ENCODE results near the gene SOHLH2. TPM values are rescaled to one million over a fixed set of nuclear protein-coding genes. Genes with fewer than 3 reads are reported as not detected.

The SOHLH2 gene
- total and polyA plus RNA-seq, 7 donors: 0.17 to 1.4 (median 0.21) TPM; not detected in 1

DNA sequence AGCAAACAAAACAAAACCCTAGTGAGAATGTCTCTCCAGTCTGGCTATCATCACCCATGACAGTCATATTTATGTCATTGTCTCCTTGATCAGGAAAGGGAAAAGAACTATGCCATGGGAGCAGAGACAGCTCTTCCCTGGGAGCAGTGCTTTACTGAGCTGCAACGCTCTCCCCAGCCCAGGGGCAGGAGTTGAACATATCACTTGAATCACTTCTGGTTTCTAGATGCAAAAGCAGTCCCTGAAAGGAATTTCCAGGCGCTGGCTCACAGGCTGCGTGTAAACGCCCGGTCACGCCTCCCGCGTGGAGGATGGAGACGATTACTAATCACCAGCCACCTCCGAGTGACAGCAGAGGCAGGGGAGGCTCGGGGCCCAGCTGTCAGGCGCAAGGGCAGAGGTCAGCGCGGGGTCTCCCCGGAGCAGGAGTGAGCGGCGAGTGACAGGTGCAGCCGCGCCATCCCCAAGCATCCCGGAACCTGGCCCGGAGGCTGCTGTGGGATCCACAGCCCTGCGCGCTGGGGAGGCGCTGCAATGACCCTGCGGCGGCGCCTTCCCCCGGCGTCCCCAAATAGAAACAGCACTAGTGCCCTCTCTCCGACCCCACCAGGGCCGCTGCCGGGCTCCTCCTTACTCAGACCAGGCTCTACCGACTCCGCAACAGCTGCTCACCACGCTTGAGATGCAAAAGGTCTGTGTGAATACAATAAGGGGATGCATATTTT, 59.6 kb downstream of the SOHLH2 start:
- no peaks in the 10 kb centered on the region for H3K4me1 ChIP-seq
- no peak overlapping the region for H3K27ac ChIP-seq
- no peaks in the 10 kb centered on the region for H3K36me3 ChIP-seq (ENCODE audit: insufficient read depth in 1 of 2, low read depth in 1 of 2)
- ATAC-seq (peak; percentile 23 to 86 (median 64)), DNase-seq (peak in 1 of 2 donors; percentile 23)
- no peaks in the 10 kb centered on the region for H3K9me3 ChIP-seq
- WGBS, 3 donors: 4 to 8% (median 4%) methylated on average over 32 to 35 of the region's 35 CpGs
- TF ChIP-seq, protein P1, sequence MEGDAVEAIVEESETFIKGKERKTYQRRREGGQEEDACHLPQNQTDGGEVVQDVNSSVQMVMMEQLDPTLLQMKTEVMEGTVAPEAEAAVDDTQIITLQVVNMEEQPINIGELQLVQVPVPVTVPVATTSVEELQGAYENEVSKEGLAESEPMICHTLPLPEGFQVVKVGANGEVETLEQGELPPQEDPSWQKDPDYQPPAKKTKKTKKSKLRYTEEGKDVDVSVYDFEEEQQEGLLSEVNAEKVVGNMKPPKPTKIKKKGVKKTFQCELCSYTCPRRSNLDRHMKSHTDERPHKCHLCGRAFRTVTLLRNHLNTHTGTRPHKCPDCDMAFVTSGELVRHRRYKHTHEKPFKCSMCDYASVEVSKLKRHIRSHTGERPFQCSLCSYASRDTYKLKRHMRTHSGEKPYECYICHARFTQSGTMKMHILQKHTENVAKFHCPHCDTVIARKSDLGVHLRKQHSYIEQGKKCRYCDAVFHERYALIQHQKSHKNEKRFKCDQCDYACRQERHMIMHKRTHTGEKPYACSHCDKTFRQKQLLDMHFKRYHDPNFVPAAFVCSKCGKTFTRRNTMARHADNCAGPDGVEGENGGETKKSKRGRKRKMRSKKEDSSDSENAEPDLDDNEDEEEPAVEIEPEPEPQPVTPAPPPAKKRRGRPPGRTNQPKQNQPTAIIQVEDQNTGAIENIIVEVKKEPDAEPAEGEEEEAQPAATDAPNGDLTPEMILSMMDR (IDR thresholded peaks at IDR 0.05): no peak
- intact Hi-C loops (cut with DNase I): no loop called here
- H3K4me3 ChIP-seq: peak overlapping the region; percentile 36
- peaks cover 0 to 3% (median 0%) of the 10 kb centered on the region in 3 donors for H3K27me3 ChIP-seq (ENCODE audit: insufficient read depth in 3 of 3, low read length in 2 of 3)

DNA sequence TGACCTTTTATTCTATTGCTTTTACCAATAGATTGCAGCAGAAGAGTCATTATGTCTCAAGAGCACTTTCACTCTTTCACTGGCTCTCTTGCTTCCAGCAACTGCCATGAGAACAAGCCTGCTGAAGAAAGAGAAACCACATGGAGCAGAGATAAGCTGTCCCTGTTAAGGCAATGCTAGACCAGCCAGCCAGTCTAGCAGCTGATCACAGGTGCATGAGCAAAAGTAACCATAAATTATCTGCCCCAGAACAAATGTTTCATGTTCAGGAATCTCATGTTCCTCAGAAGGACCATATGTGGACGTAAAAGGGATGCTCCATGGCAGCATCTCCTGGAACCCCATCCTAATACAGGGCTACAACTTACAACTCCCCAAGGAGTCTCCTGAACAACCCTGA, 62.8 kb downstream of the SOHLH2 start:
- ATAC-seq: no peak
- Histone ChIP-seq H3K4me3 (no peak overlapping the region), H3K4me1 (no peaks in the 10 kb centered on the region), H3K36me3 (ENCODE audit: insufficient read depth in 1 of 2, low read depth in 1 of 2) (no peaks in the 10 kb centered on the region), H3K27ac (no peak overlapping the region), H3K27me3 (ENCODE audit: insufficient read depth in 3 of 3, low read length in 2 of 3) (peaks cover 0 to 3% (median 0%) of the 10 kb centered on the region in 3 donors), H3K9me3 (no peaks in the 10 kb centered on the region)
- no peak for DNase-seq
- 57 to 75% (median 72%) methylated on average over 1 of the region's 1 CpG for WGBS, 3 donors
- intact Hi-C loops (cut with DNase I): no loop called here
- TF ChIP-seq, protein P1 (IDR thresholded peaks at IDR 0.05): no peak

DNA sequence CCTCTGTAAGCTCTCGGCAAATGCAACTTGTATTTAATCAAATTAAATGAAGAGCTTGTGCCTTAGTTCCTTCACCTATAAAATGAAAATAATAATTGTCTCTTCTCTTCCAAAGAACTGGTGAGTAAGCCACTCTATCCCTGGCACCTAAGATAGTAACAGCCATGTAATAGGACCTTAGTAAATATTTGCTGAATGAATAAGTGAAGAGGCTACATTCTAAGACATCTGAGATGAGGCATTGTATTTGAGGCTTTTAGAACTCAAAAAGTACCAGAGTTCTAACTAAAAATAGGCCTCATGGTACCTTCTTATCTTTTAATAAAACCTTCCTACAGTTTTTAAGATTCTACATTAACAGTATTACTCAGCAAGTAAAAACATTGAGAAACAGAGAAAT, 65.9 kb downstream of the SOHLH2 start:
- intact Hi-C loops (cut with DNase I): no loop called here
- DNase-seq (no peak), ATAC-seq (peak in 2 of 4 donors; percentile 57 to 67)
- Histone ChIP-seq H3K27me3 (ENCODE audit: insufficient read depth in 3 of 3, low read length in 2 of 3) (no peaks in the 10 kb centered on the region), H3K4me3 (no peak overlapping the region), H3K4me1 (no peaks in the 10 kb centered on the region), H3K27ac (no peak overlapping the region), H3K9me3 (peaks cover 7% of the 10 kb centered on the region), H3K36me3 (ENCODE audit: insufficient read depth in 1 of 2, low read depth in 1 of 2) (no peaks in the 10 kb centered on the region)
- TF ChIP-seq, protein P1 (IDR thresholded peaks at IDR 0.05): no peak
- 94 to 98% (median 96%) methylated on average over 1 of the region's 1 CpG for WGBS, 3 donors

DNA sequence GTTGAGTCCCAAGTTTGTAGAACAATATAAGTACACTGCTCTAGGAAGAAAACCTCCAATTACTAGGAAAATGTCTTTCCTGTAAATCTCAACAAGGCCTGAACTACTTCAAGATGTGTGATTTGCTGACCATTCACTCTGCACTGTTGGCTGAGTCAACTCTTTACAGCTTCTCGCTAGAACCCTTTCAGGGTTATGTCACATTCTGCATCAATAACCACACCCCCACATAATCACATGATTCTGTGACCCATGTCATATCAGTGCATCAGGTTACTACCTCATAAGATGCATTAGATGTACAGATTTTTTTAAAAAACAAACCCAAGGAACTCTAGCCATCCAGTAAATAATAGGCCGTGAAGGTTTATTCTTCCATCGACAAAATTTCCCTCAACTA, 67.0 kb downstream of the SOHLH2 start:
- no peaks in the 10 kb centered on the region for H3K4me1 ChIP-seq
- DNase-seq: no peak
- H3K4me3 ChIP-seq: no peak overlapping the region
- H3K9me3 ChIP-seq: peaks cover 7% of the 10 kb centered on the region
- WGBS, 3 donors: 82 to 84% (median 82%) methylated on average over 3 of the region's 3 CpGs
- no peak overlapping the region for H3K27ac ChIP-seq
- no peaks in the 10 kb centered on the region for H3K36me3 ChIP-seq (ENCODE audit: insufficient read depth in 1 of 2, low read depth in 1 of 2)
- intact Hi-C loops (cut with DNase I): no loop called here
- no peaks in the 10 kb centered on the region for H3K27me3 ChIP-seq (ENCODE audit: insufficient read depth in 3 of 3, low read length in 2 of 3)
- ATAC-seq: no peak
- TF ChIP-seq, protein P1 (IDR thresholded peaks at IDR 0.05): no peak
